Measurements from ENCODE around the gene TSTD2.

TSTD2 gene

GRCh38 chr9:97647996-97648395 lies 14.8 kb upstream of the TSTD2 start:
- no peak overlapping the region for H3K4me3 ChIP-seq (ENCODE audit: insufficient read length, low read depth)
- H3K9me3 ChIP-seq (ENCODE audit: insufficient read depth, low read length), result no peaks in the 10 kb centered on the region
- TF ChIP-seq SUZ12 (IDR thresholded peaks at IDR 0.05; ENCODE audit: extremely low read depth, insufficient read depth, insufficient read length) (no peak), ZNF274 (IDR thresholded peaks at IDR 0.05; ENCODE audit: low read depth, low read length) (no peak), YY1 (IDR thresholded peaks at IDR 0.05; ENCODE audit: insufficient read depth, insufficient read length) (no peak)
- no peak overlapping the region for H3K9ac ChIP-seq (ENCODE audit: insufficient read length, low read depth)
- H3K4me1 ChIP-seq (ENCODE audit: insufficient read depth, insufficient read length), result no peaks in the 10 kb centered on the region
- DNase-seq (ENCODE audit: low read depth, low spot score), result no peak
- H3K27me3 ChIP-seq (ENCODE audit: insufficient read depth, insufficient read length), result no peaks in the 10 kb centered on the region
- H3K36me3 ChIP-seq (ENCODE audit: insufficient read depth, insufficient read length, low read length), result peaks cover 90% of the 10 kb centered on the region

GRCh38 chr9:97645720-97646119 lies 12.6 kb upstream of the TSTD2 start:
- Histone ChIP-seq H3K4me3 (ENCODE audit: insufficient read length, low read depth) (no peak overlapping the region), H3K27me3 (ENCODE audit: insufficient read depth, insufficient read length) (no peaks in the 10 kb centered on the region), H3K9ac (ENCODE audit: insufficient read length, low read depth) (no peak overlapping the region), H3K4me1 (ENCODE audit: insufficient read depth, insufficient read length) (no peaks in the 10 kb centered on the region), H3K9me3 (ENCODE audit: insufficient read depth, low read length) (no peaks in the 10 kb centered on the region), H3K36me3 (ENCODE audit: insufficient read depth, insufficient read length, low read length) (peaks cover 92% of the 10 kb centered on the region)
- no peak for DNase-seq (ENCODE audit: low read depth, low spot score)
- TF ChIP-seq ZNF274 (IDR thresholded peaks at IDR 0.05; ENCODE audit: low read depth, low read length), result no peak
- no peak for TF ChIP-seq YY1 (IDR thresholded peaks at IDR 0.05; ENCODE audit: insufficient read depth, insufficient read length)
- TF ChIP-seq SUZ12 (IDR thresholded peaks at IDR 0.05; ENCODE audit: extremely low read depth, insufficient read depth, insufficient read length), result no peak

DNA sequence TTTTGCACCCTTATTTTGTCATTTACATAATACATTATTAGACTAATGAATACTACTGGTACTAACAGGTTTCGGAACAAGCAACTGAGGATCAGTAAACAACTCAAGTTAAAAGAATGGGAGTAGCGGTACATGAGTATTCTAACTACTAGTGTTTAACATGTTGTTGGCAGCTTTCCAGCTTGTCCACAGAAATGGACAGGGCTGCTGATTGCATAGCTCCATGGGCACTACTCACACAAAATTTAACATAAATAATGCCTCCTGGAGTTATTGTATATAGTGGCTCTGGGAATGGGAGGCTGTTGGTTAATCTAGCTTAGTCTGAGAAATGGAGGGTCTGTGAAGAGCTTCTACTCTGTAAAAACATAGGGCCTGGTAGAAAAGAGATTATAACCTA lies 7.2 kb upstream of the TSTD2 start:
- H3K4me1 ChIP-seq (ENCODE audit: insufficient read depth, insufficient read length), result no peaks in the 10 kb centered on the region
- TF ChIP-seq SUZ12 (IDR thresholded peaks at IDR 0.05; ENCODE audit: extremely low read depth, insufficient read depth, insufficient read length) (no peak), YY1 (IDR thresholded peaks at IDR 0.05; ENCODE audit: insufficient read depth, insufficient read length) (no peak), ZNF274 (IDR thresholded peaks at IDR 0.05; ENCODE audit: low read depth, low read length) (no peak)
- no peak for DNase-seq (ENCODE audit: low read depth, low spot score)
- H3K4me3 ChIP-seq (ENCODE audit: insufficient read length, low read depth), result no peak overlapping the region
- H3K9ac ChIP-seq (ENCODE audit: insufficient read length, low read depth), result no peak overlapping the region
- no peaks in the 10 kb centered on the region for H3K9me3 ChIP-seq (ENCODE audit: insufficient read depth, low read length)
- peaks cover 63% of the 10 kb centered on the region for H3K36me3 ChIP-seq (ENCODE audit: insufficient read depth, insufficient read length, low read length)
- H3K27me3 ChIP-seq (ENCODE audit: insufficient read depth, insufficient read length), result no peaks in the 10 kb centered on the region

GRCh38 chr9:97638666-97639065 lies 5.5 kb upstream of the TSTD2 start:
- TF ChIP-seq SUZ12 (IDR thresholded peaks at IDR 0.05; ENCODE audit: extremely low read depth, insufficient read depth, insufficient read length), result no peak
- no peak for TF ChIP-seq ZNF274 (IDR thresholded peaks at IDR 0.05; ENCODE audit: low read depth, low read length)
- no peak for TF ChIP-seq YY1 (IDR thresholded peaks at IDR 0.05; ENCODE audit: insufficient read depth, insufficient read length)
- H3K4me1 ChIP-seq (ENCODE audit: insufficient read depth, insufficient read length), result no peaks in the 10 kb centered on the region
- H3K9ac ChIP-seq (ENCODE audit: insufficient read length, low read depth), result no peak overlapping the region
- no peak for DNase-seq (ENCODE audit: low read depth, low spot score)
- peaks cover 53% of the 10 kb centered on the region for H3K36me3 ChIP-seq (ENCODE audit: insufficient read depth, insufficient read length, low read length)
- no peak overlapping the region for H3K4me3 ChIP-seq (ENCODE audit: insufficient read length, low read depth)
- no peaks in the 10 kb centered on the region for H3K9me3 ChIP-seq (ENCODE audit: insufficient read depth, low read length)
- H3K27me3 ChIP-seq (ENCODE audit: insufficient read depth, insufficient read length), result no peaks in the 10 kb centered on the region

DNA sequence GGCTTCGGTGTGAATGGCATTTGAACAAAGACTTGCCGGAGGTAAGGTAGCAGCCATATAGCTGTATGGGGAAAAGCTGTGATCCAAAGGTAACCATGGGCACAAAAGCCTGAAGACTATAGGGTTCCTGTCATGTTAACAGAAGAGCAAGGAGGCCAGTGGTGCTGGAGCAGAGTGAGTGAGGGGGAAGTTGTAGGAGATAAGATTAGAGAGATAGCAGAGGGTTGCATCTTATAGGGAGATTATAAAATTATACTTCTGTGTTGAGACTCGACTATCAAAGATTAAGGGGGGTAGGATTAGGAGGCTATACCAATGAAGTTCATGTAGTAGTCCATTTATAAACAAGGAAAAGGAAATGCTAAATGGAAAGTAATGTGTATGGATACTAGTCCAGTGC lies 3.7 kb upstream of the TSTD2 start:
- H3K9me3 ChIP-seq (ENCODE audit: insufficient read depth, low read length), result no peaks in the 10 kb centered on the region
- DNase-seq (ENCODE audit: low read depth, low spot score), result no peak
- H3K4me3 ChIP-seq (ENCODE audit: insufficient read length, low read depth), result no peak overlapping the region
- H3K27me3 ChIP-seq (ENCODE audit: insufficient read depth, insufficient read length), result no peaks in the 10 kb centered on the region
- no peaks in the 10 kb centered on the region for H3K4me1 ChIP-seq (ENCODE audit: insufficient read depth, insufficient read length)
- peaks cover 36% of the 10 kb centered on the region for H3K36me3 ChIP-seq (ENCODE audit: insufficient read depth, insufficient read length, low read length)
- H3K9ac ChIP-seq (ENCODE audit: insufficient read length, low read depth), result no peak overlapping the region
- TF ChIP-seq SUZ12 (IDR thresholded peaks at IDR 0.05; ENCODE audit: extremely low read depth, insufficient read depth, insufficient read length) (no peak), ZNF274 (IDR thresholded peaks at IDR 0.05; ENCODE audit: low read depth, low read length) (no peak), YY1 (IDR thresholded peaks at IDR 0.05; ENCODE audit: insufficient read depth, insufficient read length) (no peak)

DNA sequence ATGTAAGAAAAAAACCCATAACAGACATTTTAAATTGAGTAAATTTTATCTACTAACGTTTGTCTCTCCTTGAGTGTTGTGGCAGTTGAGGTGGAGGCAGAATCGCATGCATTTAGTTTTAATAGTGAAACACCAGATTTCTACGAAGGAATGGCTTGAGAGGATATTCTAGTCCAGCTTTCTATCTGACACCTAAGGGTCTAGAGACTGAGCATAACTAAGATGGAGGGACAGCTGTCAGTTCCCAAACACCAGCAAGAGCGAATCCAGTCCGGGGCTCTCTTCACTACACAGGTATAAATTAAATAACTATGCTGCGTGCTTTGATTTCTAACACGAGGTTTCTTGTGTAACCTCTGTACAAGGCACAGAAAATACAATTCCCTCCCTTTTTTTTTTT lies 1.9 kb upstream of the TSTD2 start:
- Histone ChIP-seq H3K9me3 (ENCODE audit: insufficient read depth, low read length) (no peaks in the 10 kb centered on the region), H3K27me3 (ENCODE audit: insufficient read depth, insufficient read length) (no peaks in the 10 kb centered on the region), H3K9ac (ENCODE audit: insufficient read length, low read depth) (peak overlapping the region; percentile 99), H3K4me3 (ENCODE audit: insufficient read length, low read depth) (peak overlapping the region; percentile 99), H3K4me1 (ENCODE audit: insufficient read depth, insufficient read length) (no peaks in the 10 kb centered on the region), H3K36me3 (ENCODE audit: insufficient read depth, insufficient read length, low read length) (peaks cover 23% of the 10 kb centered on the region)
- DNase-seq (ENCODE audit: low read depth, low spot score), result no peak
- TF ChIP-seq SUZ12 (IDR thresholded peaks at IDR 0.05; ENCODE audit: extremely low read depth, insufficient read depth, insufficient read length) (no peak), ZNF274 (IDR thresholded peaks at IDR 0.05; ENCODE audit: low read depth, low read length) (no peak), YY1 (IDR thresholded peaks at IDR 0.05; ENCODE audit: insufficient read depth, insufficient read length) (no peak)

GRCh38 chr9:97633859-97634490 lies 807 bp upstream of the TSTD2 start:
- no peaks in the 10 kb centered on the region for H3K4me1 ChIP-seq (ENCODE audit: insufficient read depth, insufficient read length)
- H3K9me3 ChIP-seq (ENCODE audit: insufficient read depth, low read length), result no peaks in the 10 kb centered on the region
- H3K36me3 ChIP-seq (ENCODE audit: insufficient read depth, insufficient read length, low read length), result peaks cover 26% of the 10 kb centered on the region
- no peak for DNase-seq (ENCODE audit: low read depth, low spot score)
- H3K27me3 ChIP-seq (ENCODE audit: insufficient read depth, insufficient read length), result no peaks in the 10 kb centered on the region
- no peak for TF ChIP-seq YY1 (IDR thresholded peaks at IDR 0.05; ENCODE audit: insufficient read depth, insufficient read length)
- TF ChIP-seq SUZ12 (IDR thresholded peaks at IDR 0.05; ENCODE audit: extremely low read depth, insufficient read depth, insufficient read length), result no peak
- no peak for TF ChIP-seq ZNF274 (IDR thresholded peaks at IDR 0.05; ENCODE audit: low read depth, low read length)
- peak overlapping the region; percentile 99 for H3K9ac ChIP-seq (ENCODE audit: insufficient read length, low read depth)
- peak overlapping the region; percentile 99 for H3K4me3 ChIP-seq (ENCODE audit: insufficient read length, low read depth)

All from NT2/D1 (cell line).